Eye (tissue), 1 donor: ENCODE data around the gene NUP35.

Experiments used
- DNase-seq: peaks from one replicate; pipeline ENCODE4 v3.0.0-alpha.2; 2015

The NUP35 gene

GRCh38 chr2:183124222-183124956 lies at the start of gene NUP35:
Gene NUP35, plus strand, starts transcription at chr2:183124443. Its CDS starts 15 bp downstream, at chr2:183124458.
- peak; percentile 99 for DNase-seq

GRCh38 chr2:183078163-183078463 lies 46.1 kb upstream of the NUP35 start:
- DNase-seq: no peak

- peak; percentile 100 for DNase-seq
Measured at GRCh38 chr2:183078464-183079138, 45.6 kb upstream of the NUP35 start, which contains the start of gene DUSP19. Gene DUSP19, plus strand, starts transcription at chr2:183078747. Its CDS starts 187 bp downstream, at chr2:183078934.

DNA sequence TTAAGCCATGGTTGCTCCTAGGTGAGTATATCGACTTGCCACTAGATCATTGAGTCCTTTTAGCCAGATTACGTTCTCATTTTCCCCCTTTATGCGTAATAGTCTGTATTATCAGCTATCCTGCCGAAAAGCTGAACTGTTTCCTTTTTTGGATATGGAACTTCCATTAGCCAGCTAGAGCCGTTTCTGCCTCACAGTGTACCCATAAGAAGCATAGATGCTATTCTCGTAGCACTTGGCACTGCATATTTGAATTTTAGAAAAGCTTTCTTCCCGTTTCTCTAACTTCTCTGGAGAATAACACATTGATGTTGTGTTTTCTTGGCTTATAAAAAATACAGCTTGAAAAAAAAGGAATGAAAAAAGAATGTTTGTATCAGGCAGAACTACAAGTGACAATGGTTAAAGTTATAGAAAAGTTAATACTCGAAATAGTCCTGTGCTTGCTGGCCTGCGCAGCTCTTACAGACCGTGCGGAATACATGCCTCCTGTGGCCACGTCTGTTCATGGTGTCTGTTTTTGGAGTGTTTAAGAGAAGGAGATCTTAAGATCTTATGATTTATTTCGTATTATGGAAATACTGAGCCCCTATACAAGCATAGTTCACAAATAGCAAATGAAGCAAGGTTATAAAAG lies 45.0 kb upstream of the NUP35 start:
- no peak for DNase-seq

GRCh38 chr2:183081911-183082310 lies 42.3 kb upstream of the NUP35 start:
- no peak for DNase-seq

DNA sequence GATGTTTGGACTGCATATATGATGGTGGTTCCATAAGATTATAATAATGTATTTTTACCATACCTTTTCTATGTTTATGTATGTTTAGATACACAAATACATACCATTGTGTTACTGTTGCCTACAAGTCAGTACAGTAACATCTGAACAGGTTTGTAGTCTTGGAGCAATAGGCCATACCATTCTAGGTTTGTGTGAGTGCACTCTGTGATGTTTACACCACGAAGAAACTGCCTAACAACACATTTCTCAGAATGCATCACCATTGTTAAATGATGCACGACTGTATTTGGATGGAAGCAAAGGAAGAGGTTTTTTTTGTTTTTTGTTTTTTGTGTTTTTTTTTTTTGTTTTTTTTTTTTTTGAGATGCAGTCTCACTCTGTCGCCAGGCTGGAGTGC lies 36.2 kb upstream of the NUP35 start:
- DNase-seq: no peak

- no peak for DNase-seq
Measured at GRCh38 chr2:183089192-183089851, 34.9 kb upstream of the NUP35 start.

GRCh38 chr2:183091318-183091953 lies 32.8 kb upstream of the NUP35 start:
- no peak for DNase-seq

- no peak for DNase-seq
Measured at GRCh38 chr2:183091954-183092345, 32.3 kb upstream of the NUP35 start.

DNA sequence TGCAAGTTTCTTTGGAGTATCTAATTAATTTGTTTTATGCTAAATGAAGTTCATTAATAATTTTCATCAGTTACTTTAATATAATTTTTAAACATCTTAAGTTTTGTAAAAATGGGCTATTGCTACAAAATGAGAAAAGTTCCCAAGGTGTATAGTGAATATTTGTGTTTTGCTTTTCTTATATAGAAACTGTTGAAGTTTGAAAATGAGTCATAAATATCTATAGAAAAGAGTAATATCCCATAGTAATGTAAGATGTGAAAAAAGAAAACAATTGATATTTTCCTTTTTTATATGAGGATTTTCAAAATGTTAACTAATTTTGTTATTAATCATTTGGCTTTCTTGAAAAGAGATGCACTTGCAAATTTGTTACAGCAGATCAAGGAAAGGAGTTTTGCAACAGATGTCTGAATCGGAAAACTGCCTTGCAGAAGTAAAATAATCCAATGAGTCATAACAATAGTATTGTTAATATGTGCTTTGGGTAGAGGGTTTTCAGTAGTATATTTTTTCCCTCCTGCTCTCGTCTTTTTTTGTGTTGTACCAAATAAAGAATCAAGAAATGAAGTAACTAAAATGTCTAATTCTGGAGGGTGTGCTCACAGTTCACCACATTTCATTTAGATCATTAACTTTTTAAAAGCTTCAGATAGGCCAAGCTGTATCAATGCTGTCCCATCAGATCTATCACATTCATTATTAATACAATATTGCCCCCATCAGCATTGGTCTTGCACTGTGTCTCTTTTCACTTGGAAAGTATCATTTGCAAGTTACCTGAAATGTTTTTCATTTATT lies 30.2 kb upstream of the NUP35 start:
- no peak for DNase-seq

GRCh38 chr2:183105402-183106134 lies 18.7 kb upstream of the NUP35 start:
- DNase-seq: no peak

GRCh38 chr2:183112577-183112976 lies 11.7 kb upstream of the NUP35 start:
- DNase-seq: no peak

DNA sequence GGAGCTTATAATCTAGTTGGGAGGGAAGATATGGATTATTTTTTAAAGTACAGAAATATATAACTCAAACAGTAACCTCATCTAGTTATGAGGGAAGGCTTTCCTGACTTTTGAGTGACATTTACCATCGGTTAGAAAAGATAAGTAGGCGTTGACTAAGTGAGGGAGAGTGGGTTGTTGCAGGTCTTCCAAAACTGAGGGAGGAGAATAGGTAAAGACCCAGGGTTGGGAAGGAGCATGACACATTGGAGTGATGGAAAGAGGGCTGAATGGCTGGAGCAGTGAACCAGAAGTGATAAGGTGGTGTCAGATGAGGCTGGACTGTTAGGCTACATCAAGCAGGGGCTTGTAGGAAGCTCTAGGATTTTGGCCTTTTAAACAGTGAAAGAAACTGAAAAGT lies 10.6 kb upstream of the NUP35 start:
- no peak for DNase-seq

DNA sequence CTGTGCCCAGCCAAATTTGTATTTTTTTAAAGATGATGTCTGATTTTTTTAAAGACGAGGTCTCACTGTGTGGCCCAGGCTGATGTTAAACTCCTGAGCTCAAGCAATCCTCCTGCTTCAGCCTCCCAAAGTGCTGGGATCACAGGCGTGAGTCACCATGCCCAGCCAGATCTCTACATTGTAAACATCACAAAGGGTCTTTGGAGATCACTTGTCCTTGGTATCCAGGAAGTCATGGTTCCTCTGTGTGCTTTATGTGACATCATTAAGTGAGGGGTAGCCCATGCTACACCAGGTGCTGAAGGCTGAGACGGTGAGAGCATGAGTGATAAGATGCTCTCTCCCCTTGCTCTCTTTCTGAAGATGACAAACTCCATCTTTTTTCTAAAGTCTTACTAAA lies 7.0 kb upstream of the NUP35 start:
- no peak for DNase-seq

- no peak for DNase-seq
Measured at GRCh38 chr2:183123117-183123958, 905 bp upstream of the NUP35 start.

DNA sequence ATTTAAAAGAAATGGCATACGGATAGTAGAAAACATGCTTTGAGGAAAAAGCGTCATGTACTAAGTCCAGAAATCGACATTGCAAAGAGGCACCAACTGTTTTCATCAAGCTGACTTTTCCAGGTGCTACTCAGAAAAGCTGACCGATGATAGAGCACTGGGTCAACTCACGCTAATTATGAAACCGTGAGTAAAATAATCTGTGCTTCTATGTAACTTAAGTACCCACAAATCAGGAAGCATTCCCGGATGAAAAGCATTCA lies 353 bp upstream of the NUP35 start:
- no peak for DNase-seq

DNA sequence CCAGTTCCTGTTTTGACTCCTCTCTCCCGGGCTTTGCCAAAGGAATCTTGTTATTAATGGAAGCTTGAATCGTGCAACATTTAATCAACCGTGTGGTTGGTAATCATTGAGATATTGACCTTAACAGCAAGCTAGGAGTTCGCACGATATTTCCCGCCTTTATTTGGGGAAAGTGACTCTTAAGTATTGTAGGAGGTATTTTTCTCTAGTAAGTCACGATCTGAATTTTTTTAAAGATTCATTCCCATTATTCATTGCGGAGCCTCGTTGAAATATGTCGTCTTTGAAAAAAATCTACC lies 663 bp downstream of the NUP35 start:
- DNase-seq: no peak

GRCh38 chr2:183125659-183126341 lies 1.6 kb downstream of the NUP35 start:
- DNase-seq: peak; percentile 3

DNA sequence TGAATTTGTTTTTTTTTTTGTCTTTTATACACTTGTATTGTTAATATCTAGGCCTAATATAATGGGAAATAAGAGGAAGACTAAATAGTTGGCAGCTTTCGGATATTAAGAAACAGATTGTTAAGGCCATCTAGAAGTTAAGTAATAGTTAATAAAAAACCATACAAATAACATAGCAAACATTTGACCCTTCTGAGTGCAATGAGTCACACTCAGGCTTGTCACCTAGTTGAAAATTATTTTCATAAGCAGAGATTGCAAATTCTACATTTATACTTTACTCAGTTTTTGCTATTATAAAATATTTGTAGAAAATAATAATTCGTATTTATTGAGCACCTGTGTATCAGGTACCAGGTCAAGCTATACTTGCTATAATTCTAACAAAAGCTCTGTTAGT lies 2.4 kb downstream of the NUP35 start:
- no peak for DNase-seq

DNA sequence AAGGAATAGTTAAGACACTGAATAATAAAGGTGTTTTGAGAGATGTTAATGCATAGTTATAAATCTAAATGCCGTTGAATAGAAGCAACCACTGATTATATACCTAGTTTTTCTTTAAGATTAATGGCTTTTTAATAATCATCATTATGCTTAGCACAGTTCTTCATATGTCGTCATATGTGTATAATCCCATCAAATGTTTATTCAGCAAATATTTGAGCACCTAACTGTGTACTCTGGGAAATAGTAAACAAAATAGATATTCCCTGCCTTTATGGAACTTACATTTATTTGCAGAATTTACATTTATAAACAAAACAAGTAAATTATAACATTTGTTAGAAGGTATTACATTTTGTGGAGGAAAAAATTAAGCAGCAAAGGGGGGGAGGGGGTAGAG lies 9.8 kb downstream of the NUP35 start:
- DNase-seq: no peak

DNA sequence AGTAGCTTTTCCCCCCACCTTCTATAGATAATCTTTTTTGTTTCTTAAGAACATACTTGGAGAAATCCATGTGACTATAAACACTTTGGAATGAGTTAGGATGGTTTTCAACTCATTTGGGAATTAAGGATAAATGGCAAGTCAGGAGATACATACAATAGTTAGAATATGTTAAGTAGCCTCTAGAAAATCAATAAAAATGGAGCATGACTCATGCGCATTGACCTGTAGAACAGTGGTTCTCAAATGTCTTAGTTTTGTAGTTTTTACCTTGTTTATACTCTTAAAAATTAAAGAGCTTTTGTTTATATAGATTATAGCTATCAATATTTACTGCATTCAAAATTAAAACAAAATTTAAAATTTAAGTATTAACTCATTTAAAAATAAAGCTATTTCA lies 24.7 kb downstream of the NUP35 start:
- no peak for DNase-seq
